Activated naive CD8-positive, alpha-beta T cell treated with anti-CD3 and anti-CD28 coated beads, Interleukin-2, amount 50 U/mL, for 24 hours (primary cell): Measurements from ENCODE around the gene MELK.
"Not testable (repeated sequence)": the region's sequence is repeated elsewhere in the genome, so short reads cannot be mapped to it uniquely, and the experiment has no call there.

Experiments used
- ATAC-seq: fragments of 150-1000 bp; cut with Tn5 transposase; one replicate; pipeline ENCODE4 v1.10.0; 2021
- DNase-seq: peaks from one replicate; pipeline ENCODE4 v3.0.0; 2021
- H3K27ac Mint-ChIP-seq: one replicate; pipeline ENCODE4 v1.8.0; 2021; ENCODE audit warnings: mild to moderate bottlenecking, mixed read lengths
- H3K27me3 Mint-ChIP-seq: one replicate; pipeline ENCODE4 v1.8.0; 2021; ENCODE audit warnings: mixed read lengths
- H3K36me3 Mint-ChIP-seq: one replicate; pipeline ENCODE4 v1.8.0; 2021; ENCODE audit warnings: low read depth, mixed read lengths
- H3K4me1 Mint-ChIP-seq: one replicate; pipeline ENCODE4 v1.8.0; 2021; ENCODE audit warnings: mixed read lengths
- H3K4me3 Mint-ChIP-seq: one replicate; pipeline ENCODE4 v1.8.0; 2021; ENCODE audit warnings: mild to moderate bottlenecking, moderate library complexity, mixed read lengths
- H3K9me3 Mint-ChIP-seq: one replicate; pipeline ENCODE4 v1.8.0; 2021; ENCODE audit warnings: mixed read lengths

MELK gene

GRCh38 chr9:36560771-36561170, 11.9 kb upstream of the MELK start:
- H3K27ac Mint-ChIP-seq, result no peak overlapping the region
- H3K4me1 Mint-ChIP-seq, result no peaks in the 10 kb centered on the region
- DNase-seq, result no peak
- ATAC-seq, result no peak
- H3K36me3 Mint-ChIP-seq, result no peaks in the 10 kb centered on the region
- no peaks in the 10 kb centered on the region for H3K9me3 Mint-ChIP-seq
- no peaks in the 10 kb centered on the region for H3K27me3 Mint-ChIP-seq
- no peak overlapping the region for H3K4me3 Mint-ChIP-seq

- DNase-seq, H3K9me3 Mint-ChIP-seq, ATAC-seq, H3K4me3 Mint-ChIP-seq, H3K27me3 Mint-ChIP-seq, H3K36me3 Mint-ChIP-seq, H3K27ac Mint-ChIP-seq, H3K4me1 Mint-ChIP-seq: not testable (repeated sequence)
Measured at GRCh38 chr9:36562801-36563200, 9.9 kb upstream of the MELK start.

DNA sequence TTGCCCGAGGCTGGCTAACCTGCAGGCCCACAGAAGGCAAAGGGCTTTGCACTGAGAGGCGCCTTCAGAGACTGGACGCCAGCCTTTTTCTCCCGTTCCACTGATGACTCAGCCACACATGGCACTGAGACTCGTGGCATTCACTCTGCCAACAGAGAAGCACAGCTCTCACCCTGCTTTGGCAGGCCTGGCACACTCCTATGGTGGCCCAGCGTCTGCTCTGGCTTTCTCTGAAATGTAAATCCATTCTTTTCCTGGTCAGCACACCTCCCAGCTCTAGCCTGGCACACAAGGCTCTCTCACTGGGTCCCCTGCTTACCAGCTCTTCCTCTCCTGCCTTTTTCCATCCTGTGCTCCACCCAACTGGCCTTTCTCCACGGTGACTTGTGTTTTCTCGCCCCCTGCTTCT, 5.9 kb upstream of the MELK start:
- Mint-ChIP-seq H3K36me3 (no peaks in the 10 kb centered on the region), H3K27ac (no peak overlapping the region), H3K9me3 (no peaks in the 10 kb centered on the region), H3K4me1 (no peaks in the 10 kb centered on the region), H3K27me3 (no peaks in the 10 kb centered on the region), H3K4me3 (no peak overlapping the region)
- ATAC-seq, result no peak
- no peak for DNase-seq

DNA sequence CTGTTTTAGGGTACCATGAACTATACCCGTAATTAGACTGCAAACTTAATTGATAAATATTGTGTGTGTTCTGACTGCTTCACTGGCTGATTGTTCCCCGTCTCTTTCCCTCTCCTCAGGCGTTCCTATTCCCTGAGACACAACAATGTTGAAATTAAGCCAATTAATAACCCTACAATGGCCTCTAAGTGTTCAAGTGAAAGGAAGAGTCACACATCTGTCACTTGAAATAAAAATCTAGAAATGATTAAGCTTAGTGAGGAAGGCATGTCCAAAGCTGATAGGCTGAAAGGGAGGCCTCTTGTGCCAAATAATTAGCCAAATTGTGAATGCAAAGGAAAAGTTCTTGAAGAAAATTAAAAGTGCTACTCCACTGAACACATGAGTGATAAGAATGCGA, 4.0 kb upstream of the MELK start:
- H3K9me3 Mint-ChIP-seq, H3K4me1 Mint-ChIP-seq, H3K36me3 Mint-ChIP-seq, DNase-seq, H3K4me3 Mint-ChIP-seq, H3K27me3 Mint-ChIP-seq, ATAC-seq, H3K27ac Mint-ChIP-seq: not testable (repeated sequence)

- H3K4me3 Mint-ChIP-seq, result no peak overlapping the region
- no peak overlapping the region for H3K27ac Mint-ChIP-seq
- ATAC-seq, result no peak
- peaks cover 28% of the 10 kb centered on the region for H3K4me1 Mint-ChIP-seq
- no peaks in the 10 kb centered on the region for H3K27me3 Mint-ChIP-seq
- peaks cover 26% of the 10 kb centered on the region for H3K36me3 Mint-ChIP-seq
- no peak for DNase-seq
- H3K9me3 Mint-ChIP-seq, result no peaks in the 10 kb centered on the region
Measured at GRCh38 chr9:36571333-36571732, 1.4 kb upstream of the MELK start.

DNA sequence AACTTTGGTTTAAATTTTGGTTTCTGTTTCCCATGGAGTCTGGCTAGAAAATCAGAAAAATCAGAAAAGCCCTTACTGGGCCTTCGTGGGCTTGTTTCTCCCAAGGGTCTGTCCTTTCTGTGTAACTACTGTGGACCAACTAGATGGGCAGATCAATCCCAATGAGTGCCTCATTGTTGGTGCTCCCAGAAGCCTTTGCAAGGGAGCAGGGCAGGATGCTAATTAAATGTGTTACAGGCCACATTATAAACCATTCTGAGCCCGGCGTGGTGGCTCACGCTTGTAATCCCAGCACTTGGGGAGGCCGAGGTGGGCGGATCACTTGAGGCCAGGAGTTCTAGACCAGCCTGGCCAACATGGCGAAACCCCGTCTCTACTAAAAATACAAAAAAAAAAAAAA, 1.4 kb downstream of the MELK start:
- H3K27ac Mint-ChIP-seq, result peak overlapping the region; percentile 82
- H3K9me3 Mint-ChIP-seq, H3K27me3 Mint-ChIP-seq, ATAC-seq, DNase-seq: not testable (repeated sequence)
- H3K4me1 Mint-ChIP-seq, result peaks cover 46% of the 10 kb centered on the region
- H3K36me3 Mint-ChIP-seq, result peaks cover 36% of the 10 kb centered on the region
- peak overlapping the region; percentile 98 for H3K4me3 Mint-ChIP-seq

DNA sequence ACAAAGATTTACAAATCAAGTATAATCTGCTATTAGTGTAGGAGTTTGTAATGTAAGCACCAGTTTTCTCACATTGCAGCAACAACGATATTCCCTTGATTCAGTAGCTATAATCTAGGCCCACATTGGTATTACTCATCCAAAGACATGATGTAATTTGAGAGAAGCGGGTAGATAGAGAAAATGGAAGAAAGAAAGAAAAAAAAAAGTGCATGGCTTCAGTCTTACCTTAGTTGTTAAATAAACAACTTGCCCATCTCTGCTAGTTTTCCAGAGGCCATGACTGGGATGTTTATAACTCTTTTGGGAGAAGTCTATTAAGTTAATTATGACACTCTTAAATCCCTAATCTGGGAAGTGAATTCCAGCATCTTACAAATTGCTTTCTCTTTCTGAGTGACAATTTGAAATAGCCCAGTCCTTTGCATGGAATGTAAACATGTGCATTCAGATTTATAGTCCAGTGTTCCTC, 2.8 kb downstream of the MELK start:
- Mint-ChIP-seq H3K27me3 (no peaks in the 10 kb centered on the region), H3K9me3 (no peaks in the 10 kb centered on the region), H3K4me1 (peaks cover 50% of the 10 kb centered on the region), H3K27ac (peak overlapping the region; percentile 74), H3K4me3 (peak overlapping the region; percentile 73), H3K36me3 (peaks cover 39% of the 10 kb centered on the region)
- DNase-seq (no peak), ATAC-seq (no peak)

- peaks cover 44% of the 10 kb centered on the region for H3K36me3 Mint-ChIP-seq
- peak overlapping the region; percentile 73 for H3K4me3 Mint-ChIP-seq
Measured at GRCh38 chr9:36576866-36577265, 4.2 kb downstream of the MELK start.

DNA sequence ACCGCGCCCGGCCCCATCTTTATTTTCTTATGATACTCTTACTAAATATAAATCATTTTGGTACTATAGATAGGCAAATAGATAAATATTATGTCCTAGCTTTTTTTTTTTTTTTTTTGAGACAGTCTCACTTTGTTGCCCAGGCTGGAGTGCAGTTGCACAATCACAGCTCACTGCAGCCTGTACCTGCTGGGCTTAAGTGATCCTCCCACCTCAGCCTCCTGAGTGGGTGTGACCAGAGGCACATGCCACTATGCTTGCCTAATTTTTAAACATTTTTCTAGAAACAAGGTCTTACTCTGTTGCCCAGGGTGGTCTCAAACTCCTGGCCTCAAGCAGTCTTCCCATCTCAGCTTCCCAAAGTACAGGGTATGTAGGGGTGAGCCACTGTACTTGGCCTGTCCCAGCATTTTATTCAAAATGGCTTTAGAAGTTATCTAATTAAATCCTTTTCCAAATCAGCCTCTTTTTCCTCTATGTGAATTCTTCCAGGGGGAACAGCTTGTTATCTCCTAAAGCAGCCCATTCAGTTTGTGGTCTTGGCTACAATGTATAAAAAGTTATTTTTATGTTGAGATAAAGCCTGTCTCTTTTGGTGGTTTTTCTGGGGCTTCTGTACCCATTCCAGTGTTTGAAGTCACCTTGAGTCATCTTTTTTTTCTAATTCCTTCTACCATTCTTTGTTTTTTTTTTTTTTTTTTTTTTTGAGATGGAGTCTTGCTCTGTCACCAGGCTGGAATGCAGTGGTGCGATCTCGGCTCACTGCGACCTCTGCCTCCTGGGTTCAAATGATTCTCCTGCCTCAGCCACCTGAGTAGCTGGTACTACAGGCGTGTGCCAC, 12.1 kb downstream of the MELK start:
- DNase-seq, result no peak
- H3K4me1 Mint-ChIP-seq, result no peaks in the 10 kb centered on the region
- no peak overlapping the region for H3K4me3 Mint-ChIP-seq
- peaks cover 34% of the 10 kb centered on the region for H3K36me3 Mint-ChIP-seq
- H3K27me3 Mint-ChIP-seq, result no peaks in the 10 kb centered on the region
- no peak for ATAC-seq
- H3K27ac Mint-ChIP-seq, result no peak overlapping the region
- no peaks in the 10 kb centered on the region for H3K9me3 Mint-ChIP-seq

More at GRCh38 chr9:36576866-36577265, 4.2 kb downstream of the MELK start:
- Mint-ChIP-seq H3K27me3 (no peaks in the 10 kb centered on the region), H3K9me3 (no peaks in the 10 kb centered on the region), H3K4me1 (peaks cover 50% of the 10 kb centered on the region), H3K27ac (peak overlapping the region; percentile 74)
- DNase-seq, result peak; percentile 7
- peak; percentile 94 for ATAC-seq

GRCh38 chr9:36590231-36590630, 17.5 kb downstream of the MELK start:
- DNase-seq (no peak), ATAC-seq (no peak)
- Mint-ChIP-seq H3K36me3 (peaks cover 49% of the 10 kb centered on the region), H3K27me3 (no peaks in the 10 kb centered on the region), H3K9me3 (no peaks in the 10 kb centered on the region), H3K4me3 (no peak overlapping the region), H3K4me1 (no peaks in the 10 kb centered on the region), H3K27ac (no peak overlapping the region)

DNA sequence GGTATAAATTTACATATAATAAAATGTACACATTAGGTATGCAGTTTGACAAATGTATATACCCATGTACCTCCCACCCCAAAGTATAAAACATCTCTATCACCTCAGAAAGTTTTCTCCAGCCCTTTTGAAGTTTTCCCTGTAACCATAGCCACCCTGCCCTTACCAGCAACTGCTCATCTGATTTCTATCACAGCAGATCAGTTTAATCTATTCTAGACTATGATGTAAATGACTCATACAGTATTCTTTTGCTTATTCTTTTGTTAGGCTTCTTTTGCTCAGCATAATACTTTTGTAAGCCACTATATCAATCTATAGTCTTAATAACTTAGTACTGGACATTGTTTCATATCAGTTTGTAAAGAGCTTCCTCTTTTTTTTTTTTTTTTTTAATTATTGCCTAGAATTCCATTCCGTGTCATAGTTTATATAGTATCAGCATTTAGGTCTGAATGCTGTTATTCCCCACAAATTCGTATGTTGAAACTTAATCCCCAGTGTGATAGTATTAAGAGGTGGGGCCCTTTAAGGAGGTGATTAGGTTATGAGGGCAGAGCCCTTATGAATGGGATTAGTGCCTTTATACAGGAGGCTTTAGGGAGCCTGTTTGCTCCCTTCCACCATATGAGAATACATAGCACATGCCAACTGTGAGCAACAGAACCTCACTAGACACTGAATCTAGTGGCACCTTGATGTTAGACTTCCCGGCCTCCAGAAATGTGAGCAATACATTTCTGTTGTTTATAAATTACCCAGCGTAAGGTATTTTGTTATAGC, 20.3 kb downstream of the MELK start:
- Mint-ChIP-seq H3K27ac (no peak overlapping the region), H3K36me3 (peaks cover 61% of the 10 kb centered on the region), H3K4me1 (no peaks in the 10 kb centered on the region), H3K9me3 (no peaks in the 10 kb centered on the region), H3K4me3 (no peak overlapping the region), H3K27me3 (no peaks in the 10 kb centered on the region)
- DNase-seq (no peak), ATAC-seq (no peak)

DNA sequence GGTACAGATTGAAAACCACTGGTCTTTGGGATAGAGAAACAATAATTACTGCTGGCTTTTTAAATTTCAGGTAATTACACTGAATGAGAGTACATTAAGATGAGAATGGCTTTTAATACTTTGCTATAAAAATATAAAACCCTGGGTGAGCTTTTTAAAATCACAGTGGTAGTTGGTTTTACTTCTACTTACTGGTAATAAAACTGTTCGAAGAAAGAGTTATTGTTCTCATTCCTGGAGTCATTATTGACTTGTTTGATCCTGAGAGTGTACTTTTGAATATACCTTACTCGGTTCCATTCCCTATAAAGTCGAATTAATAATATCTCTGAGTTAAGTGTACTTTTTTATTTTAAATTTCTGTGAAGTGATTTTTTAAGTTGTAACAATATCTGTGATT, 21.5 kb downstream of the MELK start:
- ATAC-seq (no peak), DNase-seq (no peak)
- Mint-ChIP-seq H3K27me3 (no peaks in the 10 kb centered on the region), H3K36me3 (peaks cover 61% of the 10 kb centered on the region), H3K9me3 (no peaks in the 10 kb centered on the region), H3K4me3 (no peak overlapping the region), H3K27ac (no peak overlapping the region), H3K4me1 (no peaks in the 10 kb centered on the region)

GRCh38 chr9:36597412-36598178, 24.9 kb downstream of the MELK start:
- H3K36me3 Mint-ChIP-seq, result peaks cover 66% of the 10 kb centered on the region
- no peak overlapping the region for H3K4me3 Mint-ChIP-seq
- no peaks in the 10 kb centered on the region for H3K27me3 Mint-ChIP-seq
- DNase-seq (no peak), ATAC-seq (no peak)
- no peaks in the 10 kb centered on the region for H3K9me3 Mint-ChIP-seq
- peaks cover under 1% of the 10 kb centered on the region for H3K4me1 Mint-ChIP-seq
- H3K27ac Mint-ChIP-seq, result no peak overlapping the region

DNA sequence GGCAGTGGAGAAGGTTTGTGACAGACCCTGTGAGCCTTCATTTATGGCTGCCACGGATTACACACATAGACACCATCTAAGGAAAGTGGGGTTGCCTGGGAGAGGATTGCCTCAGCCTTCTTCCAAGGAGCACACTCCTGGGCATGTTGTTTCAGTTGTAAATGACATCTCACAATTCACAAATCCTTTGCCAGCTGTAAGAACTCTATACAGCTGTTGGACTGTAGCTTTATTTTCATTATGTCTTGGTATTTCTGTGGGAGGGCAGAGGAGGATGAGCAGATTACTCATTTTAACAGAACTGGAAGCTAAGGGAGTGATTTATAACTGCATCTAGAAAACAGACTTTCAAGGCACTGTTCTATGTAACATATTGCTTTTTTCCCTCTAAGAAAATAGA, 25.6 kb downstream of the MELK start:
- Mint-ChIP-seq H3K9me3 (no peaks in the 10 kb centered on the region), H3K36me3 (peaks cover 67% of the 10 kb centered on the region), H3K4me1 (peaks cover 5% of the 10 kb centered on the region), H3K4me3 (no peak overlapping the region), H3K27me3 (no peaks in the 10 kb centered on the region), H3K27ac (no peak overlapping the region)
- no peak for ATAC-seq
- no peak for DNase-seq
